GM21367 (cell line): ENCODE measurements around the gene PLPP3.

Source experiments
- ATAC-seq: cut with Tn5 transposase; IDR thresholded peaks from one replicate; pipeline ENCODE4 v1.9.1; 2021; ENCODE audit not compliant: unreplicated experiment

Gene PLPP3

GRCh38 chr1:56501426-56501825 is 77.9 kb downstream of the PLPP3 start:
- no peak for ATAC-seq

GRCh38 chr1:56496821-56497772 is 82.3 kb downstream of the PLPP3 start:
- ATAC-seq, result no peak

- ATAC-seq, result no peak
Observed at GRCh38 chr1:56496158-56496557, 83.2 kb downstream of the PLPP3 start.

DNA sequence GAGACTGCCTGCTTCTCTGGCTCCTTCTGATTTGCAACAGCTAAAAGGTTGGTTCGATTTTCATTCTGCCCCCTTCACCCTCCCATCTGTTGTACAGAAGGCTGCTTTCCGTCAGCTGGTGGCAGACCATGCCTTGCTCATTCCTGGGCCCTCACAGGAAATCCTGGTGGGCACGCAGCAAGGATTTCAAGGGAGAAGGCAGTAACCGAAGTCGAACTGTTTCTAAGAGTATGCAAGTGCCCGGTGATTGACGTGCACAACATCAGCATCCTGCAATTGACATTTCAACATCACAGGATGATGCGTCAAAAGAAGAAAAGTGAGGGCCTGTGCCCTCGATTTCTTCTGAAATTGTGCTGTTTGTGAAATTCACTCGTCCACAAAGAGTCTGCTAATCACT is 83.8 kb downstream of the PLPP3 start:
- ATAC-seq, result no peak

GRCh38 chr1:56494306-56494705 is 85.1 kb downstream of the PLPP3 start:
- ATAC-seq, result no peak

GRCh38 chr1:56493826-56494225 is 85.5 kb downstream of the PLPP3 start:
- no peak for ATAC-seq

- ATAC-seq, result no peak
Observed at GRCh38 chr1:56491441-56491840, 87.9 kb downstream of the PLPP3 start.

- ATAC-seq, result no peak
Observed at GRCh38 chr1:56490619-56491018, 88.7 kb downstream of the PLPP3 start.

- ATAC-seq, result no peak
Observed at GRCh38 chr1:56489695-56490094, 89.7 kb downstream of the PLPP3 start.

DNA sequence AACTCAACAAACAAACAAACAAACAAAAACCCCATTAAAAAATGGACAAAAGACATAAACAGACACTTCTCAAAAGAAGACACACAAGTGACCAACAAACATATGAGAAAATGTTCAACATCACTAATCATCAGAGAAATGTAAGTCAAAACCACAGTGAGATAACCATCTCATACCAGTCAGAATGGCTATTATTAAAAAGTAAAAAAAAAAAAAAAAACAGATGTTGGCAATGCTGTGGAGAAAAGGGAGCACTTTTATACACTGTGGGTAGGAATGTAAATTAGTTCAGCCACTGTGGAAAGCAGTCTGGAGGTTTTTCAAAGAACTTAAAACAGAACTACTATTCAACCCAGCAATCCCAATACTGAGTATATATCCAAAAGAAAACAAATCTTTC is 94.7 kb downstream of the PLPP3 start:
- ATAC-seq, result no peak

- no peak for ATAC-seq
Observed at GRCh38 chr1:56483104-56483503, 96.3 kb downstream of the PLPP3 start.

- ATAC-seq, result no peak
Observed at GRCh38 chr1:56482486-56482885, 96.9 kb downstream of the PLPP3 start.

- no peak for ATAC-seq
Observed at GRCh38 chr1:56481140-56481694, 98.1 kb downstream of the PLPP3 start.

- ATAC-seq, result no peak
Observed at GRCh38 chr1:56478734-56479133, 100.6 kb downstream of the PLPP3 start.

DNA sequence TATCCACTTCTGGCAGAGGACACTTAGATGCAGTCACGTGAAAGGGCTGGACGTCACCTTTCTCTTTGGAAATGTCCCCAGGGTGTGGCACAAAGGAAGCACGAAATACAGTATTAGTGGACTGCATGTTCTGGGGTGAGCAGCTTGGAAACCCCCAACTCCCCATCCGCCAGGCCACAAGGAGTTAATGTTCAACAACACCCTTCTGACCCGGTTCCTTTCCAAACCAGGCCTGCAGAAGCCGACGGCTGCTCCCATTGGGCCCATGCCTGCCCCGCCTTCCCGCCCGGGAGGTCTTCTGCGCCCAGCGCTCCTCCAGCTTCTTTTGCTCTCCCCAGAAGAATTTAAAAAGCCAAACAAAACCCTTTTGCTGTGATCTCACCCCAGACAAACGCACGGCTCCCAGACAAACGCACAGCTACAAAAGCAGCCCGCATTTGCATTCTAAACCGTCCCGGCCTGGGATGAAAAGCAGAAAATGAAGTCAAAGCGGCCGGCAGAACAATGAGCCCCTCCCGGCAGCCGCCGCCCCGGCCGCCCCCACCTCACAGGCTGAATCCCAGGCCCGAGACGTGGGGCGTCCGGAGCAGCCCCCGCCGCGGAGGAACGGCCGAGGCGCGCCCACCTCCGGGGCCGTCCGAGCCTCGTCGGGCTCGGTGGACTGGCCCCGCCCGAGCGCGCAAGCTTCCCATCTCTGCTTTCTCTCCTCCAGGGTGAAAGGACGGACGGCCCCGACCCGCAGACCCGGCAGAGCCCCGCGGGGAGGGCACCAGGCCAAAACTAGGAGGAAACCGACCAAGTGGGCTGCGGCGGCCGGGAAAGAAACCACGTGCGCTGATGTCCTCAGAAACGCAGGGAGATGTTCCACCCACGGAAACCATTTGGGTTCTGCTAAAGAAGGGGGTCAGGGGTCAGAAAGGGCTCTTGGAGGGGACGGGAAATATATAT is 101.9 kb downstream of the PLPP3 start:
- ATAC-seq, result no peak

GRCh38 chr1:56473582-56474270 is 105.6 kb downstream of the PLPP3 start:
- ATAC-seq, result no peak

- ATAC-seq, result peak; percentile 92
Observed at GRCh38 chr1:56472860-56473259, 106.5 kb downstream of the PLPP3 start.

DNA sequence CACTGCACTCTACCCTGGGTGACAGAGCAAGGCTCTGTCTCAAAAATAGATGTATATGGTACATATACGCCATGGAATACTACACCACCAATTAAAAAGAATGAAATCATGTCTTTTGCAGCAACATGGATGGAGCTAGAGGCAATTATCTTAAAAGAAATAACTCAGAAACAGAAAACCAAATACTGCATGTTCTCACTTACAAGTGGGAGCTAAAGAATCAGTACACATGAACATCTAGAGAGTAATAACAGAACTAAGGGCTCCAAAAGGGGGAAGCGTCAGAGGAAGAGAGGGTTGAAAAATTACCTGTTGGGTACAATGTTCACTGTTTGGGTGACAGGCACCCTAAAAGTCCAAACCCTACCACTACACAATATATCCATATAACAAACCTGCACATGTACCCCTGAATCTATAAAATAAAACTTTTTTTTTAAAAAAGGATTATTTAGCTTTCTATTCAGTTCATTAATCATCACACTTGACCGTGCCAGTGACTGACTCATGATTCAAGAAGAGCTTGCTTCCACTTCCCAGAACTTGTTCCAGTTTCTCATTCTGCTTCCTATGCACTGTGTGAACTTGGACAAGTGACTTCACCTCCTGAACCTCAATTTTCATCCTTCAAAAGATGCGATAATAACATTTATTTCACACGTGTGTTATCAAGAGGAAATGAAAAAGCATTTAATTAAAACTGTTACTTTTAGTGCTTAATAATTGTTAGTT is 109.6 kb downstream of the PLPP3 start:
- ATAC-seq, result no peak

- no peak for ATAC-seq
Observed at GRCh38 chr1:56468518-56468917, 110.8 kb downstream of the PLPP3 start.

DNA sequence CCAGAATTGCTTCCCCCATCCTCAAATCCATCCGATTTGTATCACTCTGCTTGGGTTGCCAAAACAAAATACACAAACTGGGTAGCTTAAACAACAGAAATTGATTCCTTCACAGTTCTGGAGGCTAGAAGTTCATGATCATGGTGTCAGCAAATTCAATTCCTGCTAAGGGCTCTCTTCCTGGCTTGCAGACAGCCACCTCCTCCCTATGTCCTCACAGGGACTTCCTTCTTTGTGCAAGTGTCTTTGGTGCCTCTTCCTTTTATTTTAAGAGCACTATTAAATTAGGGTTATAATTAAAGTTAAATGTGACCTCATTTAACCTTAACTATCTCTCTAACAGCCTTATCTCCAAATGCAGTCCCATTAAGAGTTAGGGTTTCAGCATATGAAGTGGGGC is 112.8 kb downstream of the PLPP3 start:
- no peak for ATAC-seq
